Progenitor cell of endocrine pancreas (in vitro differentiated cells): ENCODE data around the gene PLIN5. TPM values are rescaled to one million over a fixed set of nuclear protein-coding genes. Genes with fewer than 3 reads are reported as not detected.
"Not testable (repeated sequence)": the region's sequence is repeated elsewhere in the genome, so short reads cannot be mapped to it uniquely, and the experiment has no call there.

Experiments used
- DNase-seq: peaks from one replicate; pipeline ENCODE4 v3.0.0; 2021; ENCODE audit warnings: low spot score; ENCODE audit not compliant: unreplicated experiment
- H3K27ac Mint-ChIP-seq: 2 replicates; pipeline ENCODE4 v1.8.0; 2021; ENCODE audit warnings: mild to moderate bottlenecking, moderate library complexity, mixed read lengths
- H3K27me3 Mint-ChIP-seq: 2 replicates; pipeline ENCODE4 v1.8.0; 2021; ENCODE audit warnings: mixed read lengths
- H3K36me3 Mint-ChIP-seq: 2 replicates; pipeline ENCODE4 v1.8.0; 2022; ENCODE audit warnings: mixed read lengths; ENCODE audit not compliant: insufficient read depth
- H3K4me1 Mint-ChIP-seq: 2 replicates; pipeline ENCODE4 v1.8.0; 2021; ENCODE audit warnings: low read depth, mixed read lengths
- H3K4me3 Mint-ChIP-seq: 2 replicates; pipeline ENCODE4 v1.8.0; 2021; ENCODE audit warnings: low read depth, mild to moderate bottlenecking, moderate library complexity, mixed read lengths
- H3K9me3 Mint-ChIP-seq: 2 replicates; pipeline ENCODE4 v1.8.0; 2021; ENCODE audit warnings: low read depth, mixed read lengths
- CTCF ChIP-seq: fragments of 200-600 bp; sonication (generic); IDR thresholded peaks from one replicate; pipeline ENCODE4 v1.5.0; 2021; ENCODE audit warnings: antibody characterized with exemption, mild to moderate bottlenecking; ENCODE audit not compliant: unreplicated experiment
- total RNA-seq: library from RNA; stranded (reverse); gene quantifications from 2 replicates; pipeline ENCODE4 v1.2.1, GENCODE V29; 2021

The PLIN5 gene
- total RNA-seq, 1 donor from 2014 or later = 8.1 TPM

GRCh38 chr19:4531562-4532165, 3.4 kb downstream of the PLIN5 start:
- Mint-ChIP-seq H3K36me3 (no peaks in the 10 kb centered on the region), H3K27ac (no peak overlapping the region), H3K4me1 (no peaks in the 10 kb centered on the region), H3K27me3 (peaks cover 3% of the 10 kb centered on the region), H3K4me3 (no peak overlapping the region), H3K9me3 (no peaks in the 10 kb centered on the region)
- no peak for DNase-seq
- TF ChIP-seq CTCF = no peak

GRCh38 chr19:4529924-4530522, 5.0 kb downstream of the PLIN5 start:
- Mint-ChIP-seq H3K36me3 (no peaks in the 10 kb centered on the region), H3K4me1 (no peaks in the 10 kb centered on the region), H3K27ac (no peak overlapping the region), H3K27me3 (peaks cover 3% of the 10 kb centered on the region), H3K9me3 (no peaks in the 10 kb centered on the region), H3K4me3 (no peak overlapping the region)
- DNase-seq = no peak
- TF ChIP-seq CTCF = no peak

GRCh38 chr19:4528843-4529242, 6.2 kb downstream of the PLIN5 start:
- H3K36me3 Mint-ChIP-seq = no peaks in the 10 kb centered on the region
- TF ChIP-seq CTCF = no peak
- no peak overlapping the region for H3K4me3 Mint-ChIP-seq
- no peaks in the 10 kb centered on the region for H3K4me1 Mint-ChIP-seq
- H3K27me3 Mint-ChIP-seq = peaks cover 3% of the 10 kb centered on the region
- H3K9me3 Mint-ChIP-seq = no peaks in the 10 kb centered on the region
- no peak overlapping the region for H3K27ac Mint-ChIP-seq
- DNase-seq = no peak

GRCh38 chr19:4527377-4527776, 7.6 kb downstream of the PLIN5 start:
- not testable (repeated sequence) for H3K4me3 Mint-ChIP-seq, H3K4me1 Mint-ChIP-seq, H3K9me3 Mint-ChIP-seq, H3K36me3 Mint-ChIP-seq, H3K27ac Mint-ChIP-seq, H3K27me3 Mint-ChIP-seq, DNase-seq

GRCh38 chr19:4525563-4526002, 9.4 kb downstream of the PLIN5 start:
- Mint-ChIP-seq H3K27ac (no peak overlapping the region), H3K4me1 (no peaks in the 10 kb centered on the region)

More at GRCh38 chr19:4525563-4526002, 9.4 kb downstream of the PLIN5 start:
- Mint-ChIP-seq H3K27me3 (peaks cover 9% of the 10 kb centered on the region), H3K36me3 (no peaks in the 10 kb centered on the region), H3K9me3 (no peaks in the 10 kb centered on the region), H3K4me3 (no peak overlapping the region)
- no peak for TF ChIP-seq CTCF
- DNase-seq = no peak
